Hematopoietic multipotent progenitor cell treated with erythropoietin and hydrocortisone succinate and interleukin-3 and kit ligand, for 6 days (in vitro differentiated cells): ENCODE data around the gene TDRD9.

ENCODE experiments used
- DNase-seq: peaks from one replicate; pipeline ENCODE4 v3.0.0-alpha.2; 2015

The TDRD9 gene

GRCh38 chr14:104034976-104035699 is 106.9 kb downstream of the TDRD9 start:
- no peak for DNase-seq

DNA sequence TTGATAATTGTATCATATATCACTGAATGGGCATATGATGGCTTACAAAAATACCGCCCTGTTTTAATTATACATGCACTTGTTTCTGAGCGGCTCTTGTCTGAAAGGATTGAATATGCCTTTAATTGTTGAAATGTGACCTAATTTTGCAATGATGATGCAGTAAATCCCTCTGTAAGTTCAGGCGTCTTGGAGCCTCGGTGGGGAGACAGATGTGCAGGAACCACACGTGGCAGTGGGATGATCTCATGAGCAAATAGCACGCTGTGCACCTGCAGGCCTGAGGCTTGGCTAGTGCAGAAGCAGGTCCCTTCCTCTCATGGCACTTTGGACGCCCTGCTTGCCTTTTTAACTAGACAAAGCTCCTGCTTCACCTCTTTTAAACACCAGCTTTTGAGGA is 108.0 kb downstream of the TDRD9 start:
- DNase-seq: no peak

GRCh38 chr14:104037074-104037473 is 108.8 kb downstream of the TDRD9 start:
- DNase-seq: no peak

DNA sequence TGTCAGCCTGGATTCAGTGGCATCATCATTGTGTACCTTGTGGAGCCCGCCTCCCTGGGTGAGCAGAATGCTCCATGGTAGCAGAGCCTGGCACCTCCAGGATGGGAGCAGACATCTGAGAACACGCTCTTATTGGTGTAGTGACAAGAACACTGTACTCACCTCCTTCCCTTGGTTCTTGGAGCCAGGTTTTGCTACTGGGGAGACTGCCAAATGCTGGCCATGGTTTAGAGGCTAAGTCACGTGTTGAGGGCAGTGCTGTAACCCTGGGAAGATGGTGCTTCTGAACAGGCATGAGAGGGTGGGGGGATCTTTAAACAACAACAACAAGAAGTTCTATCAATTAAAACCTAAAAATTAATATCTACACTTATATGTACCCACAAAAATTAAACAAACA is 109.6 kb downstream of the TDRD9 start:
- no peak for DNase-seq

DNA sequence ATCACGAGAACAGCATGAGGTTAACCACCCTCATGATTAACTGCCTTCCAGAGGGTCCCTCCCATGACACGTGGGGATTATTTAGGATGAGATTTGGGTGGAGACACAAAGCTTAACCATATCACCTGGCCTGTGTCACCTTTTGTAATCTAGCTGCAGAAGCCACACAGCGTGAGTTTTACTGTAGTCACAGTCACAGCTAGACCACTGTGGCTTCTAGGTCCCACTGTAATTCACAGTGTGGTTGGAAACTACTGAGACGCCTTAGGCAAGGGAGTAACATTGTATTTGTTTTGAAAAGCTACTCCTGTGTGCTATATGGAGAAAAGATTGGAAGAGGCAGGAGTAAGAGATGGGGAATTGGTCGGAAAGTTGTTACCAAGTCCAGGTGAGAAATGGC is 111.0 kb downstream of the TDRD9 start:
- no peak for DNase-seq

DNA sequence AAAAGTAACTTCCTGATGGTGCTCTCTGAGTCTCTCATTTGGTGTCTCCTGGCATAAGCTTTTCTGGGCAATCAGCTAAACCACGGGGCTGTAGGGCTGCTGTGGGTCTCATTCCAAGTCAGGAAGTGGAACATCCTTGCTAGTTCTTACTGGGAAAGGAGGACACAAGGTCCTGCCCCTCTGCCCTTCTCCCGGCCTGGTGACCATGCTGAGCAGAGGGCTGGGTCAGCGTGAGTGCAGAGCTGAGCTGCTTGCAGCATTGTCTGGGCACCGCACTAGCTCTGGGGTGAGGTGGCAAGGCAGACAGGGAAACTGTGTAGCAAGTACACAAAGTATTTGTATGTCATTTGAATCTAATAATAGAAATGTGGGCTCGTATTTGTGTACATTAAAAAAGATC is 112.3 kb downstream of the TDRD9 start:
- DNase-seq: no peak

GRCh38 chr14:104041430-104042104 is 113.3 kb downstream of the TDRD9 start:
- no peak for DNase-seq

- no peak for DNase-seq
Measured at GRCh38 chr14:104044016-104044415, 115.8 kb downstream of the TDRD9 start.

- no peak for DNase-seq
Measured at GRCh38 chr14:104047761-104048160, 119.5 kb downstream of the TDRD9 start.

- no peak for DNase-seq
Measured at GRCh38 chr14:104048758-104049507, 120.7 kb downstream of the TDRD9 start.

- DNase-seq: no peak
Measured at GRCh38 chr14:104049576-104050240, 121.5 kb downstream of the TDRD9 start.

GRCh38 chr14:104051092-104051813 is 123.0 kb downstream of the TDRD9 start:
- no peak for DNase-seq

- DNase-seq: no peak
Measured at GRCh38 chr14:104054222-104054905, 126.1 kb downstream of the TDRD9 start.

GRCh38 chr14:104062281-104062680 is 134.0 kb downstream of the TDRD9 start:
- DNase-seq: no peak

- no peak for DNase-seq
Measured at GRCh38 chr14:104064003-104064402, 135.7 kb downstream of the TDRD9 start.

DNA sequence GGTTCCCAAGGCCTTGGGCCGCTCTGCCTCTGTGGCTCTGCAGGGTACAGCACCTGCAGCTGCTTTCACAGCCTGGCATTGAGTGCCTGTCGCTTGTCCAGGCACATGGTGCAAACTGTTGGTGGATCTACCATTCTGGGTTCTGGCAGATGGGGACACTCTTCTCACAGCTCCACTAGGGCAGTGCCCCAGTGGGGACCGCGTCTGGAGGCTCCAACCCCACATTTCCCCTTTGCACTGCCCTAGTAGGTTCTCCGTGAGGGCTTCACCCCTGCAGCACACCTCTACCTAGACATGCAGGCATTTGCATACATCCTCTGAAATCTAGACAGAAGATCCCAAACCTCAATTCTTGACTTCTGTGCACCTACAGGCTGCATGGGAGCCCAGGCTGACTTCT is 138.0 kb downstream of the TDRD9 start:
- no peak for DNase-seq

DNA sequence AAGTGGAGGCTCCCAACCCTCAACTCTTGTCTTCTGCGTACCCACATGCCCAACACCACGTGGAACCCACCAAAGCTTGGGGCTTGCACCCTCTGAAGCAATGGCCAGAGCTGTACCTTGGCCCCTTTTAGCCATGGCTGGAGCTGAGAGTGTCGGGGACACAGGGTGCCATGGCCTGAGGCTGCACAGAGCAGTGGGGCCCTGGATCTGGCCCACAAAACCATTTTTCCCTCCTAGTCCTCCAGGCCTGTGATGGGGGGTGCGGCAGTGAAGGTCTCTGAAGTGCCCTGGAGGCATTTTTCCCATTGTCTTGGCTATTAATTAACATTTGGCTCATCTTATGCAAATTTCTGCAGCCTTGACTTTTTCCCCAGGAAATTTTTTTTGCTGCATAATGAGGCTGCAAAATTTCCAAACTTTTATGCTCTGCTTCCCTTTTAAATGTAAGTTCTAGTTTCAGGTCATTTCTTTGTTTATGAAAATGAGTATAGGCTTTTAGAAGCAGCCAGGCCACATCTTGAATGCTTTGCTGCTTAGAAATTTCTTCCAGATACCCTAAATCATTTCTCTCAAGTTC is 138.6 kb downstream of the TDRD9 start:
- no peak for DNase-seq

DNA sequence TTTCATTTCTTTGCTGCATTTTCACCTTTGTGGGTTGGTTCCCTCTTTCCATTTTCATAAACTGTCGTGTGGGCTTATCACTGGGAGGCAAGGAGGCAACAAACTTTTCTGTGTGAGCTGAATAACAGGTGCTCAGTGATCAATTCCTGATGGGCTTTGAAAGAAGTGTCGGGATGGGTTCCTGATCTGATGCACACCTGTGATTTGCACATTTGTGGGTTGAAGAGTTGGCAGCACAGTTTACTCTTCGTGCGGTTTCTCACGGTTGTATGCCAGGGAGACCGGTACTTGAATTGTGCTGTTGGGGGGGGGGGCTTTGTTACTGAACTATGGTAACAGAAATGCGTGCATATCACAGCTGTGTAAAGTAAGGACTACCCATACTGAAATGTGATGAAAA is 141.3 kb downstream of the TDRD9 start:
- DNase-seq: no peak

GRCh38 chr14:104072586-104072985 is 144.3 kb downstream of the TDRD9 start:
- no peak for DNase-seq

- no peak for DNase-seq
Measured at GRCh38 chr14:104073764-104074163, 145.5 kb downstream of the TDRD9 start.

- DNase-seq: peak; percentile 58
Measured at GRCh38 chr14:104075530-104076151, 147.4 kb downstream of the TDRD9 start.
